Left cardiac atrium (tissue), 4 donors: ENCODE measurements around the gene MESP2. TPM values are rescaled to one million over a fixed set of nuclear protein-coding genes. Genes with fewer than 3 reads are reported as not detected.

ENCODE experiments used
- ATAC-seq, 2 donors: fragments of 200-7000 bp; cut with Tn5 transposase; one replicate each; pipeline ENCODE4 v1.9.1; 2020; ENCODE audit warnings: mild to moderate bottlenecking in 2 of 2, moderate library complexity in 2 of 2
- DNase-seq: peaks from one replicate; pipeline ENCODE4 v3.0.0-alpha.2; 2020
- intact Hi-C, 2 donors: fragments of 100-400 bp; cut with DNase I; formaldehyde crosslinking; loops; one replicate each; pipeline versions ENCODE4 v1.14.1 to v1.15.1; 2022 to 2023
- total RNA-seq, 2 donors: library from RNA; stranded (reverse); fragmentation: NEBNext Ultra II Directional; extraction: Animal tissue kit (Norgen Biotek cat#: 25700); gene quantifications; one replicate each; pipeline ENCODE4 v1.2.1, GENCODE V29; 2021
- donor health status: DM: no; HTN: yes; CAD: no.
- donor health status: DM: no; HTN: yes; CAD: no; lungs with severe emphysema.
- donor health status: DM: yes; HTN: yes; CAD: no.
- donor health status: Dilated cardiomyopathy.

MESP2 gene
- total RNA-seq, 2 donors from 2014 or later, result 0.16 to 0.56 TPM

- DNase-seq, result no peak
- intact Hi-C loops, result no loop called here
- ATAC-seq, result no peak
Observed at GRCh38 chr15:89824607-89824867, 48.4 kb downstream of the MESP2 start.

DNA sequence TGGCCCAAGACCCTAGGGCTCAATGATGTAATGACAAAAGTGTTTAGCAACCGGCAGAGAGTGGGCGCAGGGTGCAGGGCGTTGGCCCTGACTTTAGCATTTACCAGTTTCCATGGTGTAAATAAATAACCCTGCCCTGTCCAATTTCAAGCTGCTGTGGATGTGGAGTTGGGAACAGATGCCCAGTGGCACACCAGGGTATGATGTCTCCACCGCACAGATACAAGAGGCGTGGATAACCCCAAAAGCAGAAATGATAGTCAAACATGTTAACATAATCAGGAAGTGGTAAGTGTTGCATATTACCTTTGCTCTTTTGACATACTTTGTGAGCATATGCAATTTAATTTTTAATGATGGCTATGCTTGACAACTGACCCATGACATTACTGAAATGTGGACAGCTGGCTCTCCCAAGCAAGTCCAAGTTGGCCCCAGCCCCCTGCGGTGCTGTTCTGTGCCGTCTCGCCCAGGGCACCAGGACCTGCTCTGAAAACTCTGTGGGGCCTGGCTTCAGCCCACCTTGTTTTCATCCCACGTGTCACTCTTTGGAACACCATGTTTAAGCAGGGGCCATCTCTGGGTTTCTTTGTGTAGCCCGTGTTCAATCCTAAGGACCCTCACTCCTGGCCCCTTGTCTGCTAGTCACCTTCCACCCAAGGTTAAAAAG, 49.3 kb downstream of the MESP2 start:
- intact Hi-C loops, result no loop called here
- DNase-seq (no peak), ATAC-seq (no peak)

- ATAC-seq (no peak), DNase-seq (no peak)
- intact Hi-C loops, result no loop called here
Observed at GRCh38 chr15:89826671-89827655, 50.8 kb downstream of the MESP2 start.

- ATAC-seq (peak; percentile 7 to 16), DNase-seq (no peak)
- intact Hi-C loops, result no loop called here
Observed at GRCh38 chr15:89827829-89828228, 51.7 kb downstream of the MESP2 start.

Other genes with a start within 250 kb of the MESP2 start
- gene TICRR, start 200.9 kb upstream of the MESP2 start, total RNA-seq, result under 1 TPM; 0.03 to 0.44 TPM
- 1 to 10 TPM; 2.4 to 4.8 TPM for gene KIF7, start 120.9 kb upstream of the MESP2 start, total RNA-seq
- gene PLIN1, start 97.0 kb upstream of the MESP2 start, total RNA-seq, result 100 to 1,000 TPM; 140 to 245 TPM
- 10 to 100 TPM; 11.1 to 18.3 TPM for gene PEX11A, start 85.6 kb upstream of the MESP2 start, total RNA-seq
- not detected for gene WDR93, start 85.5 kb upstream of the MESP2 start, total RNA-seq
- gene MESP1, start 25.1 kb upstream of the MESP2 start, total RNA-seq, result 10 to 100 TPM in 1 of 2 donors, 1 to 10 TPM in 1; 4.7 to 10.5 TPM
- gene ANPEP, start 38.5 kb downstream of the MESP2 start, total RNA-seq, result 10 to 100 TPM in 1 of 2 donors, 1 to 10 TPM in 1; 5.6 to 21.0 TPM
- 10 to 100 TPM; 33.0 to 35.6 TPM for gene AP3S2, start 117.7 kb downstream of the MESP2 start, total RNA-seq
- 10 to 100 TPM; 10.2 to 13.4 TPM for gene ARPIN, start 136.6 kb downstream of the MESP2 start, total RNA-seq
- 1 to 10 TPM; 6.7 to 7.0 TPM for gene ZNF710, start 225.0 kb downstream of the MESP2 start, total RNA-seq